Naive thymus-derived CD8-positive, alpha-beta T cell (primary cell): Measurements from ENCODE around the gene C12orf75. TPM values are rescaled to one million over a fixed set of nuclear protein-coding genes. Genes with fewer than 3 reads are reported as not detected.
"Not testable (repeated sequence)": the region's sequence is repeated elsewhere in the genome, so short reads cannot be mapped to it uniquely, and the experiment has no call there.

ENCODE experiments used
- ATAC-seq, 2 donors: fragments of 150-1000 bp; cut with Tn5 transposase in 1 of 2; sonication (Bioruptor Pico), chemical (Tn5 transposase) in 1 of 2; 1 replicate in 1 of 2; 2 replicates in 1 of 2; pipeline ENCODE4 v1.10.0; 2021; ENCODE audit warnings: mild to moderate bottlenecking in 2 of 2, moderate library complexity in 2 of 2
- POLR2A ChIA-PET: fragments of 350-600 bp; sonication (Branson Sonifier 250); formaldehyde crosslinking; loops from one replicate; lab custom pipeline; 2021; ENCODE audit warnings: antibody characterized with exemption; lab: Charles Lee
- DNase-seq, 10 donors: peaks; one replicate each; pipeline versions ENCODE4 v3.0.0 to v3.0.0-alpha.2; 2020 to 2022
- H3K27ac Mint-ChIP-seq, 10 donors: one replicate each; pipeline ENCODE4 v1.8.0; 2020 to 2022; ENCODE audit warnings: mild to moderate bottlenecking in 10 of 10, mixed read lengths in 10 of 10, moderate library complexity in 4 of 10, inconsistent platforms in 1 of 10
- H3K27me3 Mint-ChIP-seq, 5 donors: one replicate each; pipeline ENCODE4 v1.8.0; 2021 to 2022; ENCODE audit warnings: mixed read lengths in 5 of 5
- H3K36me3 Mint-ChIP-seq, 3 donors: one replicate each; pipeline ENCODE4 v1.8.0; 2020 to 2022; ENCODE audit warnings: mixed read lengths in 3 of 3, mild to moderate bottlenecking in 2 of 3, inconsistent platforms in 1 of 3
- H3K4me1 Mint-ChIP-seq, 4 donors: one replicate each; pipeline ENCODE4 v1.8.0; 2021 to 2022; ENCODE audit warnings: mixed read lengths in 4 of 4
- H3K4me3 Mint-ChIP-seq, 10 donors: one replicate each; pipeline ENCODE4 v1.8.0; 2020 to 2022; ENCODE audit warnings: mild to moderate bottlenecking in 10 of 10, mixed read lengths in 10 of 10, moderate library complexity in 6 of 10, inconsistent platforms in 1 of 10
- H3K9me3 Mint-ChIP-seq, 9 donors: one replicate each; pipeline ENCODE4 v1.8.0; 2020 to 2022; ENCODE audit warnings: mixed read lengths in 9 of 9, mild to moderate bottlenecking in 3 of 9, inconsistent platforms in 1 of 9, moderate library complexity in 1 of 9
- polyA plus RNA-seq, 3 donors: library from polyadenylated mRNA; unstranded; fragments of 300-500 nt; fragmentation: Illumina TruSeq; gene quantifications; one replicate each; pipeline ENCODE4 v1.2.3, GENCODE V29; 2021
- total RNA-seq, 8 experiments: library from RNA in 2 of 8; stranded (reverse) in 2 of 8; gene quantifications; one replicate each; pipeline ENCODE4 v1.2.3 and lab custom pipeline; 2021 to 2026

C12orf75 gene
- total and polyA plus RNA-seq, 5 experiments from 2014 or later = 6.1 to 130 (median 33.8) TPM

GRCh38 chr12:105341620-105342019 lies 11.1 kb downstream of the C12orf75 start:
- not testable (repeated sequence) for H3K27ac Mint-ChIP-seq, H3K4me1 Mint-ChIP-seq, DNase-seq, ATAC-seq, H3K27me3 Mint-ChIP-seq, H3K4me3 Mint-ChIP-seq
- POLR2A ChIA-PET = interaction anchor here (1.4 kb wide), 1 partner anchor 10 kb away, joined by 3 read pairs; no protein-coding TSS in a partner anchor
- Mint-ChIP-seq H3K36me3 (peaks cover 15 to 22% (median 19%) of the 10 kb centered on the region in 3 donors), H3K9me3 (peaks cover 0 to 14% (median 9%) of the 10 kb centered on the region in 9 donors)

GRCh38 chr12:105342464-105342863 lies 12.0 kb downstream of the C12orf75 start:
- POLR2A ChIA-PET = no interaction called here
- no peaks in the 10 kb centered on the region for H3K27me3 Mint-ChIP-seq
- peaks cover 0 to 14% (median 9%) of the 10 kb centered on the region in 9 donors for H3K9me3 Mint-ChIP-seq
- peak overlapping the region in 1 of 10 donors; percentile 50 for H3K27ac Mint-ChIP-seq
- ATAC-seq = no peak
- H3K36me3 Mint-ChIP-seq = peaks cover 15 to 22% (median 19%) of the 10 kb centered on the region in 3 donors
- H3K4me1 Mint-ChIP-seq = peaks cover 0 to 8% (median 5%) of the 10 kb centered on the region in 4 donors
- DNase-seq = no peak
- no peak overlapping the region for H3K4me3 Mint-ChIP-seq

- peaks cover 0 to 14% (median 9%) of the 10 kb centered on the region in 9 donors for H3K9me3 Mint-ChIP-seq
- no peak overlapping the region for H3K4me3 Mint-ChIP-seq
- peaks cover 0 to 11% (median 2%) of the 10 kb centered on the region in 4 donors for H3K4me1 Mint-ChIP-seq
- no peaks in the 10 kb centered on the region for H3K27me3 Mint-ChIP-seq
- H3K27ac Mint-ChIP-seq = no peak overlapping the region
- peaks cover 15 to 20% (median 19%) of the 10 kb centered on the region in 3 donors for H3K36me3 Mint-ChIP-seq
- no peak for DNase-seq
- ATAC-seq = no peak
- POLR2A ChIA-PET = interaction anchor here (0.7 kb wide), 1 partner anchor 65 kb away, joined by 6 read pairs; no protein-coding TSS in a partner anchor
Measured at GRCh38 chr12:105343836-105344235, 13.3 kb downstream of the C12orf75 start.

GRCh38 chr12:105347499-105347898 lies 17.0 kb downstream of the C12orf75 start:
- no peak overlapping the region for H3K4me3 Mint-ChIP-seq
- H3K36me3 Mint-ChIP-seq = peaks cover 4 to 9% (median 7%) of the 10 kb centered on the region in 3 donors
- peaks cover 0 to under 1% (median 0%) of the 10 kb centered on the region in 9 donors for H3K9me3 Mint-ChIP-seq
- ATAC-seq (no peak), DNase-seq (no peak)
- peak overlapping the region in 1 of 10 donors; percentile 31 for H3K27ac Mint-ChIP-seq
- H3K27me3 Mint-ChIP-seq = no peaks in the 10 kb centered on the region
- H3K4me1 Mint-ChIP-seq = peaks cover 10 to 27% (median 16%) of the 10 kb centered on the region in 4 donors
- POLR2A ChIA-PET = no interaction called here

- ATAC-seq = no peak
- H3K4me3 Mint-ChIP-seq = no peak overlapping the region
- POLR2A ChIA-PET = no interaction called here
- no peak for DNase-seq
- peaks cover 11 to 26% (median 16%) of the 10 kb centered on the region in 4 donors for H3K4me1 Mint-ChIP-seq
- peaks cover 4 to 9% (median 7%) of the 10 kb centered on the region in 3 donors for H3K36me3 Mint-ChIP-seq
- H3K9me3 Mint-ChIP-seq = no peaks in the 10 kb centered on the region
- no peaks in the 10 kb centered on the region for H3K27me3 Mint-ChIP-seq
- no peak overlapping the region for H3K27ac Mint-ChIP-seq
Measured at GRCh38 chr12:105348142-105348541, 17.7 kb downstream of the C12orf75 start.

GRCh38 chr12:105348561-105348960 lies 18.1 kb downstream of the C12orf75 start:
- no peak overlapping the region for H3K4me3 Mint-ChIP-seq
- no peak for ATAC-seq
- peaks cover 4 to 9% (median 7%) of the 10 kb centered on the region in 3 donors for H3K36me3 Mint-ChIP-seq
- H3K27me3 Mint-ChIP-seq = no peaks in the 10 kb centered on the region
- no peak for DNase-seq
- no peak overlapping the region for H3K27ac Mint-ChIP-seq
- POLR2A ChIA-PET = no interaction called here
- peaks cover 11 to 26% (median 16%) of the 10 kb centered on the region in 4 donors for H3K4me1 Mint-ChIP-seq
- no peaks in the 10 kb centered on the region for H3K9me3 Mint-ChIP-seq

- ATAC-seq = no peak
- Mint-ChIP-seq H3K9me3 (no peaks in the 10 kb centered on the region), H3K27ac (no peak overlapping the region), H3K4me3 (no peak overlapping the region), H3K27me3 (no peaks in the 10 kb centered on the region), H3K4me1 (peaks cover 11 to 26% (median 16%) of the 10 kb centered on the region in 4 donors), H3K36me3 (peaks cover 4 to 9% (median 7%) of the 10 kb centered on the region in 3 donors)
- no peak for DNase-seq
- POLR2A ChIA-PET = no interaction called here
Measured at GRCh38 chr12:105349138-105349537, 18.6 kb downstream of the C12orf75 start.

GRCh38 chr12:105351523-105351922 lies 21.0 kb downstream of the C12orf75 start:
- DNase-seq (no peak), ATAC-seq (no peak)
- H3K9me3 Mint-ChIP-seq = no peaks in the 10 kb centered on the region
- H3K4me3 Mint-ChIP-seq = peak overlapping the region in 1 of 10 donors; percentile 15
- peak overlapping the region in 1 of 10 donors; percentile 54 for H3K27ac Mint-ChIP-seq
- no peaks in the 10 kb centered on the region for H3K27me3 Mint-ChIP-seq
- POLR2A ChIA-PET = no interaction called here
- H3K4me1 Mint-ChIP-seq = peaks cover 12 to 32% (median 26%) of the 10 kb centered on the region in 4 donors
- peaks cover 0 to 19% (median 7%) of the 10 kb centered on the region in 3 donors for H3K36me3 Mint-ChIP-seq

GRCh38 chr12:105352052-105352451 lies 21.6 kb downstream of the C12orf75 start:
- H3K27ac Mint-ChIP-seq = peak overlapping the region in 1 of 10 donors; percentile 6
- peaks cover 0 to 19% (median 7%) of the 10 kb centered on the region in 3 donors for H3K36me3 Mint-ChIP-seq
- POLR2A ChIA-PET = no interaction called here
- no peak overlapping the region for H3K4me3 Mint-ChIP-seq
- H3K9me3 Mint-ChIP-seq = no peaks in the 10 kb centered on the region
- DNase-seq (no peak), ATAC-seq (no peak)
- peaks cover 14 to 36% (median 27%) of the 10 kb centered on the region in 4 donors for H3K4me1 Mint-ChIP-seq
- no peaks in the 10 kb centered on the region for H3K27me3 Mint-ChIP-seq

GRCh38 chr12:105352940-105353635 lies 22.6 kb downstream of the C12orf75 start:
- H3K36me3 Mint-ChIP-seq = peaks cover 0 to 19% (median 7%) of the 10 kb centered on the region in 3 donors
- H3K27me3 Mint-ChIP-seq = no peaks in the 10 kb centered on the region
- no peak overlapping the region for H3K27ac Mint-ChIP-seq
- no peaks in the 10 kb centered on the region for H3K9me3 Mint-ChIP-seq
- POLR2A ChIA-PET = no interaction called here
- no peak for ATAC-seq
- no peak overlapping the region for H3K4me3 Mint-ChIP-seq
- DNase-seq = no peak
- H3K4me1 Mint-ChIP-seq = peaks cover 18 to 42% (median 30%) of the 10 kb centered on the region in 4 donors

- Mint-ChIP-seq H3K36me3 (peaks cover 0 to 23% (median 7%) of the 10 kb centered on the region in 3 donors), H3K9me3 (no peaks in the 10 kb centered on the region), H3K27ac (peak overlapping the region in 1 of 10 donors; percentile 56), H3K4me1 (peaks cover 18 to 36% (median 26%) of the 10 kb centered on the region in 4 donors), H3K27me3 (no peaks in the 10 kb centered on the region), H3K4me3 (no peak overlapping the region)
- POLR2A ChIA-PET = no interaction called here
- ATAC-seq = no peak
- no peak for DNase-seq
Measured at GRCh38 chr12:105355752-105356151, 25.3 kb downstream of the C12orf75 start.

- Mint-ChIP-seq H3K36me3 (peaks cover 0 to 17% (median 0%) of the 10 kb centered on the region in 3 donors), H3K4me3 (peak overlapping the region in 2 of 10 donors; percentile 3 to 32), H3K27me3 (no peaks in the 10 kb centered on the region), H3K27ac (peak overlapping the region in 3 of 10 donors; percentile 18 to 28 (median 19)), H3K9me3 (no peaks in the 10 kb centered on the region), H3K4me1 (peaks cover 9 to 26% (median 17%) of the 10 kb centered on the region in 4 donors)
- DNase-seq = no peak
- POLR2A ChIA-PET = no interaction called here
- no peak for ATAC-seq
Measured at GRCh38 chr12:105357162-105357691, 26.7 kb downstream of the C12orf75 start.

- H3K36me3 Mint-ChIP-seq = peaks cover 0 to 17% (median 0%) of the 10 kb centered on the region in 3 donors
- H3K27ac Mint-ChIP-seq = peak overlapping the region in 2 of 10 donors; percentile 7 to 52
- H3K4me3 Mint-ChIP-seq = peak overlapping the region in 1 of 10 donors; percentile 0
- POLR2A ChIA-PET = no interaction called here
- ATAC-seq (no peak), DNase-seq (no peak)
- no peaks in the 10 kb centered on the region for H3K9me3 Mint-ChIP-seq
- peaks cover 8 to 31% (median 18%) of the 10 kb centered on the region in 4 donors for H3K4me1 Mint-ChIP-seq
- no peaks in the 10 kb centered on the region for H3K27me3 Mint-ChIP-seq
Measured at GRCh38 chr12:105358789-105359188, 28.3 kb downstream of the C12orf75 start.
